ENCODE data around the gene MAP1LC3C. TPM values are rescaled to one million over a fixed set of nuclear protein-coding genes. Genes with fewer than 3 reads are reported as not detected.

The MAP1LC3C gene
- 1 to 10 TPM in 2 of 3 donors, under 1 TPM in 1; 0.86 to 1.3 (median 1.1) TPM for polyA plus RNA-seq (ENCODE audit: insufficient read length in 3 of 3)

DNA sequence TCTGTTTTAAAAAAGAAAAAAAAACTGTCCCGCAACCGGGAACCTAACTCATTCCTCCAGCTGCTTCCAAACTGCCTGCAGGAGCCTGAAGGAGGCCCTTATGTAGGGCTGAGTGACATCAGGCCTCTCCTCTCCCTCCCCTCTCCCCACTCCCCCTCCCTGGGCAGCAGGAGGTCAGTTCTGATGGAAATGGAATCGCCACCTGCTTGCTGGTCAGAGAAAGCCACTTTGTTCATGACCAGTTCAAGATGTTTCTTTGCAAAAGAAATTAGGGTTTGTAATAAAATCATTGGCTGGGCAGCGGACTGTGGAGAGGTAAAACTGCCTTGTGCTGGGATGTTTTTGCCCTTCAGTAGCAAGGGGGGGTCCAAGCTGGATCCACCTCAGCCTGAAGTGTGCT, at the start of gene MAP1LC3C:
Gene MAP1LC3C (minus strand): TSS at position 73 of the 400 bp plus-strand sequence. CDS start 90 bp downstream, outside the sequence.
- peak in 1 of 3 donors; percentile 21 for DNase-seq (ENCODE audit: low read depth in 3 of 3, low spot score in 2 of 3)

DNA sequence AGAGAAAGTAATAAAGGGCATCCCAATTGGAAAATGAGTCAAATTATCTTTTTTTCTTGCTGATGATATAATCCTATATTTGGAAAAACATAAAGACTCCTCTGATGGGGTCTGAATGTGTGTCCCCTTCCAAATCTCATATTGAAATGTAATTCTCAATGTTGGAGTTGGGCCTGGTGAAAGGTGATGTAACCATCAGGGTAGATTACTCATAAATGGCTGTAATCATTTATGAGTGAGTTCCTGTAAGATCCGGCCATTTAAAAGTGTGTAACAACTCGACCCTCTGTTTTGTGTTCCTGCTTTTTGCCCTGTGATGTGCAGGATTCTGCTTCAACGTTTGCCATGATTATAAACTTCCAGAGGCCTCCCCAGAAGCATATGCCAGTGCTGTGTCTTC, 44.3 kb upstream of the MAP1LC3C start:
- DNase-seq (ENCODE audit: low read depth in 3 of 3, low spot score in 2 of 3) = no peak

DNA sequence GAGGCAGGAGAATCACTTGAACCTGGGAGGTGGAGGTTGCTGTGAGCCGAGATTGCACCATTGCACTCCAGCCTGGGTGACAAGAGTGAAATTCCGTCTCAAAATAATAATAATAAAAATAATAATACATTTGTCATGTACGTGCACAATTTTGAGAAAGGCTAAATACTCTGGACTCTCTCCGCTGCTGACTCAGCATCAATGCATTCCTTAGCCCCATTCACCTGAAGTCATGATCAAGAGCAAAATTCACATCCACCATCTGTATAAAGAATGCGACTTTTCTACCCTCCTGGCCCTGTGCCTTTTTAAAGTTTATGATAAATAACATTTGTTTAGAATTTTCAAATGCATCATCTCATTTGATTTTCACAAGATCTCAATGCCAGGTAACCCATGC, 35.5 kb upstream of the MAP1LC3C start:
- no peak for DNase-seq (ENCODE audit: low read depth in 3 of 3, low spot score in 2 of 3)

DNA sequence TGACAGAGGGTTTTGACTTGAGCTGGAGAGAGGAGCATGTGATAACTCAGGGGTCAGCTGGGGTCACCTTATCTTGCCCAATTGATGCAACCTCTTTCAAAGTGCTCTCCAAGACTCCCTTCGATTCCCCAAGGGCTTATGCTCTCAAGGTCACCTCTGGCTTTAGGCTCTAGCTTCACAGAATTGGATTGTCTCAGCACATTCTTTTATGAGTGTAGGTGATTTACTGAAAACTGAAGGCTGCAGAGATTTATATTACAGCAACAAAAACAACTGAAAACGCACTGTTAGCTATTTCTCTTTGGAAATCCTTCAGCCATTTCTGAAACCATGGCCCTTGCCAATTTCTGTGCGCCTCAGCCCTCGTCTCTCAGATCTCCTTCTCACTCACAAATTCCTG, 34.5 kb upstream of the MAP1LC3C start:
- DNase-seq (ENCODE audit: low read depth in 3 of 3, low spot score in 2 of 3) = peak in 1 of 3 donors; percentile 21

DNA sequence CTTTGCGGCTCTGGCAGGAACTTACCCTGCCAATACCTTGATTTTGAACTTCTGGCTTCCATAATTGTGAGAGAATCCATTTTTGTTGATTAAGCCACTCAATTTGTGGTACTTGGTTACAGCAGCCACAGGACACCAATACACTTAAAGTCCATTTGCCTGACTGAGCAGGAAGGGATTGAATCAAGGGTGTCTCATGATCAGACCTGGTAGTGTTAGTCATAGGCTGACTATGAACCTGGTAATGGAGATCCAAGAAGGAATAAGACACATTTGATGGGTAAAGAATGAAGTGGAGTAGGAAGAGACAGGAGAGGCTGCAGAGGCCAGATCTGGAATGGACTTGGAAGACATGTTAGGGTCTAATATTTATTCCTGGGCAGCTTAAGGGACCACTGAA, 31.2 kb upstream of the MAP1LC3C start:
- no peak for DNase-seq (ENCODE audit: low read depth in 3 of 3, low spot score in 2 of 3)

DNA sequence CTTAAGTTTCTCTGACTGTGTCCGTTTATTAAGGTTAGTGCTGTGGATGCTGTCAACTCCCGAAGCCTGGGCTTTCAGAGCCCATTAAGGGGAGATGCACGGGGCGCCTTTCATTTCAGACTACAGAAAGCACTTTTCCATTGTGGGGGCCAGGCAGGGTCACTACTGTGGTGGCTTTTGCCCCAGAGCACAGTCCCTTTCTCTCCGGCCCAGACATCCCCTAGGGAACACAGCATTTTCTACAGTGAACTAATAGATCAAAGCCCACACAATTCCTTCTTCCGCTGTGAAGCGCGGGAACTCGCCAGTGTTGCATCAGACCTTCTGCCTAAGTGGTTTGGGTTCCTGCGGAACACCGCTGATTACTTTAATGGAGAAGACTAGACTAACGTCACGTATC, 26.8 kb upstream of the MAP1LC3C start:
- no peak for DNase-seq (ENCODE audit: low read depth in 3 of 3, low spot score in 2 of 3)

DNA sequence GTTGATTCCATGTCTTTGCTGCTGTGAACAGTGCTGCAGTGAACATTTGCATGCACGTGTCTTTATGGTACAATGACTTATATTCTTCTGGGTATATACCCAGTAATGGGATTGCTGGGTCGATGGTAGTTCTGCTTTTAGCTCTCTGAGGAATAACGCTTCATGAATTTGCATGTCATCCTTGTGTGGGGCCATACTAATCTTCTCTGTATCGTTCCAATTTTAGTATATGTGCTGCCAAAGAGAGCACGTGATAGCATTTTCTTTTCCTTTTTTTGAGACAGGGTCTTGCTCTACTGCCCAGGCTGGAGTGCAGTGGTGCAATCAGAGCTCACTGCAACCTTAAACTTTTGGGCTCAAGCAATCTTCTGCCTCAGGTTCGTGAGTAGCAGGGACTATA, 24.9 kb upstream of the MAP1LC3C start:
- DNase-seq (ENCODE audit: low read depth in 3 of 3, low spot score in 2 of 3) = no peak

DNA sequence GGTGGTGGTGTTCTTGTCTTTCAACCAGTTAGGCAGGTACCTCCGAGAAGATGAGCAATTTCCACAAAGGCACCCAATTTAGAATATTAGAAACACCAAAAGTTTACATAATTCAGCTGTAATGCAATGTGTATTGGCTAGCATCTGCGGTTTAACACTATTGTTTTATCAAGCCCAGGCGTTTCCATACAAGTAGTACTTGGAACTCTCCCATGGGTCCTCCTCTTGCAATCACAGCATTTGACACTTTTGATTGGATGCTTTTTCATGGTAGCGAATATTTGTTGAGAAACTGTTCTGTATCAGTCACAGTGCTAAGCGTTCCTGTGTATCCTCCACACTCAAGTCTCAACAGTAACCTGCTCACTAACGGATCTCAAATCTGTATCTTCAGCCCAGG, 20.1 kb upstream of the MAP1LC3C start:
- DNase-seq (ENCODE audit: low read depth in 3 of 3, low spot score in 2 of 3) = no peak

DNA sequence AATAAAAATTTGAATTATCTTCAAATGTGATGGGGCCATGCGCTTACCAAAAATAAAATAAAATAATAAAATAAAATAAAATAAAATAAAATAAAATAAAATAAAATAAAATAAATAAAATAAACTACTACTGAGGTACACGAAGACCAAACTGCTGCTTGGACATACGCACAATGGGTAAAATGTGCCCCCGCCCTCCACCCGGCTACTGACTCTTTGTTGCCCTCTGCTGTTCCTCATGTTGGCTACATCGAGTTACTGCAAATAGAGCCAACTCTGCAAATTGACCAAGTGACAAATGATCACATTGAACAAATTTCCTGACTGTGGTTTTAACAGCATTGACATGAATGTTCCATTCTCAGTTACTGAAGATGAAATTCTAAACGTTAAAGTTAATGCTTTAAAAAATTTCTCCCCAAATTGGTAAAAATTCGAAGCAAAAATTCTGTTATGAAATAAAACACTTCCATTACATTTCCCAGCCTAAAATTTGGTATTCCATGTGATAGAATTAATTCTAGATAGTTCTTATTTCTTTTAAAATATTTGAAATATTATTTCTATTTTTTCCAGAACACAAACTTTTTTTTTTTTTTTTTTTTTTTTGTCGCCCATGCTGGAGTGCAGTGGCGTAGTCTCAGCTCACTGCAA, 18.8 kb upstream of the MAP1LC3C start:
- no peak for DNase-seq (ENCODE audit: low read depth in 3 of 3, low spot score in 2 of 3)

DNA sequence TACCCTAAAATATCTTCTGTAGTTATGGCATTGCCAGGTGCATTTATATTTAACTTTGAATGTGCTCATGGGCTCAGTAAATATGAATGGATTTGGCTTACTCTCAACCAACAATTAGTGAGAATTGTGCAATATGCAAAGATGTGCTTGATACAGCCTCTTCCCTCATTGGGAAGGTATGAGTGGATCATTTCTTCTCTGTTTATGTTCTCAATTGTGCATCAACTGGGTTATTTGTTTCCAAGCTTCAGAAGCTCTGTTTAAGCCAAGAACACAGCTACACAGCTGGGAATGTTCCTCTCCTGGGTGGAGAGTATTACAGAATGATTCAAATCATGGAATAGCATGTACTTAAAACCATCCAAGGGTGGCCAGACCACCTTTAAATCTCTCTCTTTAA, 17.6 kb upstream of the MAP1LC3C start:
- DNase-seq (ENCODE audit: low read depth in 3 of 3, low spot score in 2 of 3) = no peak

DNA sequence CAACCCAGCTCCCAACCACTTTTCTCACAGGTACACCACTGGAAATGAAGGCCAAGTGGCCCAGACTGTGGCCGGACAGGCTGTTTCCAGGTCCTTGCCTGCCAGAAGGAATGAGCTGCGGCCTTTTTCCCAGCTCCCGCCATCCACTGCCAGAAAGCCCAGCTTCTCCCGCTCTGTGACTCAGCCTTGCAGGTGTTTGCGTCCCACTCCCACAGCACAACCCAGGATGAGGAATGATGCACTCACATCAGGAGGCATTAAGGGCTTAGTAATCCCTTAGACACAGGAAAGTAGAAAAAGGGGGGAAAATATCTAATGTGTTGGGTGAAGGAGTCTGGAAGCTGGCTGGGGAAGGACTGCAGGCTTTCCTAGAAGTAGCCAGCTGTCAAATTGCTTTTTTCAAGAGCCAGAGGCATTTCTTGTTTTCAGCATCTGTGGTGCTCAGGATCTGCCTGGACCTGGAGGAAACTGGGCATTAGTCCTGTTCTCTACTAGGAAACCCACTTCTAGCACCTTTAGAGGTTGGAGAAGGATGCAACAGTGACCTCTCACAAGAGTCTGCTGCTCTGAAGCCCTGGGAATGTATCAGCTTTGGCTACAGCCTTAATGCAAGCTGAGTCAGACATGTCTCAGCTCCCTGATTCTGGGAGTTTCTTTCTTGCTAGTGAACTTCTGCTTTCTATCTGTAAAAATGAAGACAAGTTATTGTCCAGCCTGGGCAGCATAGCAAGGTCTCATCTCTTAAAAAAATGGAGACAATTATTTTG, 13.2 kb upstream of the MAP1LC3C start:
- no peak for DNase-seq (ENCODE audit: low read depth in 3 of 3, low spot score in 2 of 3)

DNA sequence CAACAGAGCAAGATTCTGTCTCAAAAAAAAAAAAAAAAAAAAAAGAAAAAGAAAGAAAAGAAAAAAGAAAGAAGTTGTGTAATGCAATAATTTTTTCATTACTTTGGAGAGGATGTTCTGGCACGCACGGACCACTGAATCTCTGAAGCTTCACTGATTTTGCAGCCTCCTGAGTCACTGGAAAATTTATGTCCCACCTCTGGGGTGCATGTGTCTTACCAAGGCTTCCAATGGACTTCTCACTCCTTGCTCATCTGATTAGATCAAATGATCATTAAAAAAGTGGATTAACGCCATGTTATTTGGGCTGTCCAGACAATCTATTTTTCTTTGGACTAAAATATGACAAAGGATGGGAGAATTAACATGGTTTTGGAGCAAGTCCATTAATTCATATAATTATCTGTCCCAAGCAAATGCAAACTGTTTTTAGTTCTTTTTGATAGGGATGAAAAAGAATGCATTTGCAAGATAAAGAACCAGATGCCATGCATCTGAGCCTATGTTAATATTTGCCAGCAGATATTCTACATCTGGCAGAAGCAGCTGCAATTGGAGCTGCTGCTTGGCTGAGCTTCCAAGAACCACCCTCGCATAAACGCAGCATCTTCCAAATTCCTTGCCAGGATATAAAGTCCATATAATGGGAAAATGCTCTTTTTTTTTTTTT, 10.1 kb upstream of the MAP1LC3C start:
- DNase-seq (ENCODE audit: low read depth in 3 of 3, low spot score in 2 of 3) = no peak

DNA sequence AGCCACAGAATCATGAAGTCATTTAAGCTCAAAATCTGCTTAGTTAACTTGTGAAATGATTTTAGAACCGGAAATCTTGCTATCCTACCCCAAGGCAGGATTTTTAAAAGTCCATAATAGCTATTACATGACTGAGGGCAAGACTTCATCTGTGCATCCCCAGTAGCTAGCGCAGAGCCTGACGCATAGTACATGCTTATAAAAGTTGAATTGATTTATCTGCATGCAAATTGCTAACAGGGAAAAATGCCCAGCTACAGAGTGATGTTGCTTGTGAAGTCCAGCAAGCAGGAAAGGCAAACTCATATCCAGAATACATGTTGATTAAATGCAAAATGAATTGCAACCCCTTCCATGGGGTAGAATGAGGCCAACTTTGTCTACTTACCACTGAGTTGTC, 8.1 kb upstream of the MAP1LC3C start:
- DNase-seq (ENCODE audit: low read depth in 3 of 3, low spot score in 2 of 3) = no peak

DNA sequence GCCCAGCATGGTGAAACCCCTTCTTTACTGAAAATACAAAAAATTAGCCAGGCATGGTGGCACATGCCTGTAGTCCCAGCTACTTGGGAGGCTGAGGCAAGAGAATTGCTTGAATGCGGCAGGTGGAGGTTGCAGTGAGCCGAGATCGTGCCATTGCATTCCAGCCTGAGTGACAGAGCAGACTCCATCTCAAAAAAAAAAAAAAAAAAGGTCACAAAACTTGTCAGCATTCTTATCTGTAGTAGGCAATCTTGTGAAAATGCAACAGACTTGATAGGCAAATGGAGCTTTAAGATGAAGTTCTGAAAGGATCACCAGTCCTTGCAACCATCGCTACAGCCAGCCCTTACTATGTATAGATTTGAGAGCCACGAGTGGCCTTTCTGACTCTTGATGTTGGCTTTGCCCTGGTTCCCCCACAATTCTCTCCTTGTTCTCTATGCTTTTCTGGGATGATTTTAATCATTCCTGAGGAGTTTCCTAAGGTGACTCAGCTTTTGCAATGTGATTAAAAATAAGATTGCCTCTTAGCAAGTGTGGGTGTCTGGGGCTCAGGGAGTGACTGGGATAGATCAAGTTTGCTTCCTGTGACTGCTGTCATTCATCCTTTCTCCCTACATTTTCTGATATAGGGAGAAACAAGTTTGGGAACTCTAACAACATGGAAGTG, 7.1 kb upstream of the MAP1LC3C start:
- DNase-seq (ENCODE audit: low read depth in 3 of 3, low spot score in 2 of 3) = no peak

DNA sequence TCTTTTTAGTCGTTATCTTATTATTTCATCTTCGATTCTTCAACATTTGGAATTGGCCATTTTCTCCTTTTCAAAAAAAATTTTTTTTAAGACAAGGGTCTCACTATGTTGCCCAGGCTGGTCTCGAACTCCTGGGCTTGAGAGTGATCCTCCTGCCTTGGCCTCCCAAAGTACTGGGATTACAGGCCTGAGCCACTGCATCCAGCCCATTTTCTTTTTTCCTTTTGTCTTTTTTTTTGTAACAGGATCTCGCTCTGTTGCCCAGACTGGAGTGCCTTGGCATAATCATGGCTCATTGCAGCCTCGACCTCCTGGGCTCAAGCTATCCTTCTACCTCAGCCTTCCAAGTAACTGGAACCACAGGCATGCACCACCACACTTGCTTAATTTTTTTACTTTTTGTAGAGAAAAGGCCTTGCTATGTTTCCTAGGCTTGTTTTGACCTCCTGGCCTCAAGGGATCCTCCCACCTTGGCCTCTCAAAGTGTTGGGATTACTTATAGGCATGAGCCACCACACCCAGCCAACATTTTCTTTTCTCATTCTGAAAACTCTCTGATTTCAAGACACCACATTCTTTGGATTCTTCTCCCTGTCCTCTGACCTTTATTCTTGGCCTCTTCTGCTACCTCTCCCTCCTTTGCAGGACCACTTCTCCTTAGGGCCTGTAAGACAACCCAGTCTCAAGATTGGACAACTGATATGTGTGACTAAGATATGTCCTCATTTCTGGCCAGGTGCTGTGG, 6.0 kb upstream of the MAP1LC3C start:
- no peak for DNase-seq (ENCODE audit: low read depth in 3 of 3, low spot score in 2 of 3)

DNA sequence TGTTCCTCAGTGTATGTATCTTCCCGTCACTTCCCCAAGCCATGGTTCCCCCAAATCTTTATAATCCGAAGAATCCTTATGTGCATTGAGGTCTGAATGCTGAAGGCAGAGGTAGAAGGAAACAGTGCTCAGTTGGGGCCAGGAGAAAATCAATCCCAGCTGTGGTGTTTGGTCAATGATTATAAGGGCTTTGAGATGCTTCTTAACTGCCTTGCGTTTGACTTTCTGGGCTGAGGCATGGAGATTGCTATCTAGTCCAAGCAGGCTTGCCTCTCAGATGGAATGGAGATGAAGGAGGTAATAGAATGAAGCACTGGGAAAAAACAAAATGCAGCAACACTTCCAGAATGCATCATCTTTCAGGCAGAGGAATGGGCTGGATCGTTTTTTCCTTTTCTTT, 3.6 kb upstream of the MAP1LC3C start:
- DNase-seq (ENCODE audit: low read depth in 3 of 3, low spot score in 2 of 3) = no peak

DNA sequence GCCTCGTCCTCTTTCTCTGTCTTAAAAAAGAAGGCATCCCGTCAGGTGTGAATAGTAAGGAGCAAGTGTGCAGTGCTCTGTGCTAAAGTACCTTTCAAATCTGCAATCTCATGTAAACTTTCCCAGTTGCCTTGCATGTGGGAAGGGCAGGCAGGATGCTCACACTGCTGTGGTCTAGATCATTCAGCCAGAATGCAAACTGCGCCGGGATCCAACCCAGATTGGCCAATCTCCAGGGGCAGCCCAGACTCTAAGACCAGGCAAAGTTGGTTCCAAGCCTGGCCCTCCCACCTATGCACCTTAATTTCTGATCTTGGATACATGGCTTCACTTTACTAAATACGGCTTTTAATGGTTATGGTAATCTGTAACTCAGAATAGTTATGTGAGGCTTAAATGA, 3.2 kb upstream of the MAP1LC3C start:
- DNase-seq (ENCODE audit: low read depth in 3 of 3, low spot score in 2 of 3) = no peak

DNA sequence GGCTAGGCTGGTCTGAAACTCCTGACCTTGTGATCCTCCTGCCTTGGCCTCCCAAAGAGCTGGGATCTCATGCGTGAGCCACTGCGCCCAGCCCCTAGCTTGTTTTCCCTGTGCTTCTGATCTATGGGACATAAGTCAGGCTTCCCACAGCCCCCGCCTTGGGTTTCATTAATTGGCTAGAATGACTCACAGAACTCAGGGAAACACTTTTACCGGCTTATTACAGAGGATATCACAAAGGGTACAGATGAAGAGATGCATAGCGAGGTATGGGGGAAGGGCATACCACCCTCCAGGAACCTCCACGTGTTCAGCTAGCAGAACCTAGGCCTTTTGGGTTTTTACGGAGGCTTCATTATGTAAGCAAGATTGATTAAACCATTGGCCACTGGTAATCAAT, 1.5 kb upstream of the MAP1LC3C start:
- no peak for DNase-seq (ENCODE audit: low read depth in 3 of 3, low spot score in 2 of 3)

DNA sequence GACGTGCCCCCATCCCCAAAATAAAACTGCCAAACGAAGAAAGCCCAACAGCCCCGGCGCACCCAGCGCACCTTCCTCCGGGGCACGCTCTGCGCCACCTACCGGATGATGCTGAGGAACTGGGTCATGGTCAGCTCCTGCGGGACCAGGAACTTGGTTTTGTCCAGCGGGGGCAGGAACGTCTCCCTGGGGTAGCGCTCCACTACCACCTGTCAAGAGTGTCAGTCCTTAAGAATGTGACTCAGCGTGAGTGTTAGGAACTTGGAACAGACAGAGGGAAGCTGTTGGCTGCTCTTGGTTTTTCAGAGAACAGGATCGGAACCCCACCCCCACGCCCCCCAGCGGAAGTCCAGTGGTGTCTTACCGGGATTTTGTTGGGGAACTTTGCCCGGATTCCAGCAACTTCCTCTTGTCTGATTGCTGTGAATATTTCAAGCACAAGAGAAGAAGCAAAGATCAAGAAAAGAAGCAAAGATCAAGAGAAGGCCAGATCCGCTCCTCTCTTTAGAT, 431 bp downstream of the MAP1LC3C start:
- DNase-seq (ENCODE audit: low read depth in 3 of 3, low spot score in 2 of 3) = peak; percentile 18 to 38 (median 27)

DNA sequence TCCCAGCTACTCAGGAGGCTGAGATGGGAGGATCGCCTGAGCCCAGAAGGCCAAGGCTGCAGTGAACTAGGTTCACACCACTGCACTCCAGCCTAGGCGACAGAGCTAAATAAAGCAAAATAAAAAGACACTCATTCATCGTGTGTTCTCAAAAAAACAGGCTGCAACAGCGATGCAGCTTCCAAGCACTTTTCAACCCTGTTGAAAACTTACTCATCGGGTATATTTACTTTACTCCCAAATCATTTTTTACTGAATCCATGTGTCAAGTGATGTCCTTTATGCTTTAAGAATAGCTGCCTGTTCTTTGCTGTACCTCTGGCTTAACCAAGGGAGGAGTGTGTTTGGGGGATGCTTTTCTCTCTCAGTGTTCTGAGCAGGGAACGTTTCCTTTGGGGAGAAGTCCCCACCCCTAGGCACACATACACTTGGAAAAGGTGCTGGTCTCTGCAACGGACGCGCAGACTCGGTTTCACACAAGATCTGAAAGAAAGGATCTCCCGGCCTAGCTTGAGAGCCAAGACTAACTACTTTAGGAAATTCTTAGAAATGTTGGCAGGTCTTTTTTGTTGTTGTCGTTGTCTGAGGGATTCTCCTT, 1.4 kb downstream of the MAP1LC3C start:
- DNase-seq (ENCODE audit: low read depth in 3 of 3, low spot score in 2 of 3) = no peak
